GM10248 (cell line): Measurements from ENCODE around the gene PCDH19.

ENCODE experiments used
- CTCF ChIA-PET: fragments of 300-600 bp; sonication (Branson Sonifier 250); formaldehyde crosslinking; extraction: SDS; loops from one replicate; lab custom pipeline; 2021; ENCODE audit warnings: antibody characterized with exemption; lab: Yijun Ruan, JAX
- POLR2A ChIA-PET: fragments of 350-650 bp; sonication (Branson Sonifier 250); formaldehyde crosslinking; extraction: SDS; loops from one replicate; lab custom pipeline; 2020; ENCODE audit warnings: antibody characterized with exemption; lab: Yijun Ruan, JAX
- DNase-seq: peaks from one replicate; pipeline ENCODE4 v3.0.0; 2012; ENCODE audit errors: extremely low spot score
- CTCF ChIP-seq: IDR thresholded peaks from 2 replicates; pipeline ENCODE4 v1.5.1; 2012; ENCODE audit warnings: mild to moderate bottlenecking, low read depth; ENCODE audit errors: extremely low read depth, missing control alignments, control extremely low read depth

The PCDH19 gene

GRCh38 chrX:100289066-100289558 lies 121.0 kb downstream of the PCDH19 start:
- CTCF ChIA-PET, result interaction anchor here (1.2 kb wide), 1 partner anchor 60 kb away, joined by 3 read pairs; no protein-coding TSS in a partner anchor
- DNase-seq, result no peak
- TF ChIP-seq CTCF, result no peak
- POLR2A ChIA-PET, result no interaction called here

- DNase-seq, result no peak
- POLR2A ChIA-PET, result no interaction called here
- CTCF ChIA-PET, result no interaction called here
- TF ChIP-seq CTCF, result no peak
Observed at GRCh38 chrX:100277231-100277630, 132.8 kb downstream of the PCDH19 start.

- POLR2A ChIA-PET, result no interaction called here
- DNase-seq, result no peak
- no peak for TF ChIP-seq CTCF
- CTCF ChIA-PET, result no interaction called here
Observed at GRCh38 chrX:100274916-100275315, 135.2 kb downstream of the PCDH19 start.

GRCh38 chrX:100265179-100265578 lies 144.9 kb downstream of the PCDH19 start:
- TF ChIP-seq CTCF, result no peak
- DNase-seq, result no peak
- CTCF ChIA-PET, result no interaction called here
- POLR2A ChIA-PET, result no interaction called here

GRCh38 chrX:100264200-100264599 lies 145.9 kb downstream of the PCDH19 start:
- CTCF ChIA-PET, result no interaction called here
- no peak for DNase-seq
- no peak for TF ChIP-seq CTCF
- POLR2A ChIA-PET, result no interaction called here

- no peak for DNase-seq
- CTCF ChIA-PET, result no interaction called here
- POLR2A ChIA-PET, result no interaction called here
- no peak for TF ChIP-seq CTCF
Observed at GRCh38 chrX:100263650-100264049, 146.4 kb downstream of the PCDH19 start.
